ENCODE results near the gene MEIOB. TPM values are rescaled to one million over a fixed set of nuclear protein-coding genes. Genes with fewer than 3 reads are reported as not detected.

The MEIOB gene
- total and polyA plus RNA-seq, 2 experiments from 2014 or later, result 0.14 TPM; not detected in 1

- Histone ChIP-seq H3K4me2 (ENCODE audit: unreplicated experiment) (no peak overlapping the region), H3K36me3 (ENCODE audit: low read depth) (no peaks in the 10 kb centered on the region; the same call in 1 of the 2 replicates), H3F3A (ENCODE audit: insufficient read depth) (no peaks in the 10 kb centered on the region), H3K9me3 (ENCODE audit: low read depth) (no peaks in the 10 kb centered on the region), H3K9ac (no peak overlapping the region), H3K4me3 (no peak overlapping the region), H3K27ac (no peak overlapping the region), H3K27me3 (replicated peaks; ENCODE audit: insufficient read depth) (no peaks in the 10 kb centered on the region), H3K4me1 (ENCODE audit: insufficient read depth) (no peaks in the 10 kb centered on the region), H2AFZ (no peak overlapping the region), H3K9me2 (ENCODE audit: insufficient read depth) (no peaks in the 10 kb centered on the region), H3K79me2 (ENCODE audit: insufficient read depth) (peaks cover 28% of the 10 kb centered on the region), H4K20me1 (ENCODE audit: insufficient read depth) (no peaks in the 10 kb centered on the region)
- in situ Hi-C loops (cut with MboI), result no loop called here
- no peak for DNase-seq
- WGBS, 2 experiments (ENCODE audit: low coverage in 1 of 2, low lambda C conversion rate in 2 of 2, missing lambda C conversion rate in 2 of 2), result 87 to 90% methylated on average over 10 to 23 of the region's 25 CpGs
- no peak for TF ChIP-seq EZH2 (IDR thresholded peaks at IDR 0.05; ENCODE audit: insufficient read depth, poor library complexity, severe bottlenecking)
- TF ChIP-seq EZH2phosphoT487 (IDR thresholded peaks at IDR 0.05; ENCODE audit: insufficient read depth, low read depth), result no peak
These were observed 82.3 kb downstream of the MEIOB start for GRCh38 chr16:1789643-1790045.

GRCh38 chr16:1788708-1789100 is 83.3 kb downstream of the MEIOB start:
- WGBS, 2 experiments (ENCODE audit: low coverage in 1 of 2, low lambda C conversion rate in 2 of 2, missing lambda C conversion rate in 2 of 2), result 74 to 78% methylated on average over 19 of the region's 19 CpGs
- Histone ChIP-seq H3F3A (ENCODE audit: insufficient read depth) (no peaks in the 10 kb centered on the region), H3K4me1 (ENCODE audit: insufficient read depth) (no peaks in the 10 kb centered on the region), H3K79me2 (ENCODE audit: insufficient read depth) (peaks cover 38% of the 10 kb centered on the region), H3K9me2 (ENCODE audit: insufficient read depth) (no peaks in the 10 kb centered on the region), H4K20me1 (ENCODE audit: insufficient read depth) (no peaks in the 10 kb centered on the region), H3K4me3 (no peak overlapping the region), H3K9ac (no peak overlapping the region), H3K27me3 (replicated peaks; ENCODE audit: insufficient read depth) (no peaks in the 10 kb centered on the region), H3K4me2 (ENCODE audit: unreplicated experiment) (no peak overlapping the region), H3K27ac (no peak overlapping the region), H3K36me3 (ENCODE audit: low read depth) (no peaks in the 10 kb centered on the region; the same call in 1 of the 2 replicates), H3K9me3 (ENCODE audit: low read depth) (no peaks in the 10 kb centered on the region), H2AFZ (no peak overlapping the region)
- no peak for DNase-seq
- in situ Hi-C loops (cut with MboI), result no loop called here
- no peak for TF ChIP-seq EZH2 (IDR thresholded peaks at IDR 0.05; ENCODE audit: insufficient read depth, poor library complexity, severe bottlenecking)
- no peak for TF ChIP-seq EZH2phosphoT487 (IDR thresholded peaks at IDR 0.05; ENCODE audit: insufficient read depth, low read depth)

GRCh38 chr16:1788095-1788707 is 83.8 kb downstream of the MEIOB start:
- H3K79me2 ChIP-seq (ENCODE audit: insufficient read depth), result peaks cover 43% of the 10 kb centered on the region
- H4K20me1 ChIP-seq (ENCODE audit: insufficient read depth), result no peaks in the 10 kb centered on the region
- no peak overlapping the region for H3K4me2 ChIP-seq (ENCODE audit: unreplicated experiment)
- no peaks in the 10 kb centered on the region; the same call in 1 of the 2 replicates for H3K36me3 ChIP-seq (ENCODE audit: low read depth)
- DNase-seq, result no peak
- no peak overlapping the region for H2AFZ ChIP-seq
- H3K9ac ChIP-seq, result no peak overlapping the region
- H3K9me3 ChIP-seq (ENCODE audit: low read depth), result no peaks in the 10 kb centered on the region
- H3F3A ChIP-seq (ENCODE audit: insufficient read depth), result 0 out of 2 replicates have a peak, but pooled peaks cover 3% of the 10 kb centered on the region
- no peak for TF ChIP-seq EZH2 (IDR thresholded peaks at IDR 0.05; ENCODE audit: insufficient read depth, poor library complexity, severe bottlenecking)
- no peak for TF ChIP-seq EZH2phosphoT487 (IDR thresholded peaks at IDR 0.05; ENCODE audit: insufficient read depth, low read depth)
- H3K9me2 ChIP-seq (ENCODE audit: insufficient read depth), result no peaks in the 10 kb centered on the region
- no peaks in the 10 kb centered on the region for H3K4me1 ChIP-seq (ENCODE audit: insufficient read depth)
- WGBS, 2 experiments (ENCODE audit: low coverage in 1 of 2, low lambda C conversion rate in 2 of 2, missing lambda C conversion rate in 2 of 2), result 87 to 91% methylated on average over 17 to 38 of the region's 38 CpGs
- no peaks in the 10 kb centered on the region for H3K27me3 ChIP-seq (replicated peaks; ENCODE audit: insufficient read depth)
- no peak overlapping the region for H3K4me3 ChIP-seq
- no peak overlapping the region for H3K27ac ChIP-seq
- in situ Hi-C loops (cut with MboI), result no loop called here

- DNase-seq, result no peak
- H3K9ac ChIP-seq, result no peak overlapping the region
- H2AFZ ChIP-seq, result no peak overlapping the region
- no peaks in the 10 kb centered on the region for H3K9me3 ChIP-seq (ENCODE audit: low read depth)
- in situ Hi-C loops (cut with MboI), result no loop called here
- H3K4me2 ChIP-seq (ENCODE audit: unreplicated experiment), result no peak overlapping the region
- no peaks in the 10 kb centered on the region for H3K27me3 ChIP-seq (replicated peaks; ENCODE audit: insufficient read depth)
- H4K20me1 ChIP-seq (ENCODE audit: insufficient read depth), result no peaks in the 10 kb centered on the region
- H3K4me1 ChIP-seq (ENCODE audit: insufficient read depth), result no peaks in the 10 kb centered on the region
- H3K4me3 ChIP-seq, result no peak overlapping the region
- H3K79me2 ChIP-seq (ENCODE audit: insufficient read depth), result peaks cover 46% of the 10 kb centered on the region
- H3K36me3 ChIP-seq (ENCODE audit: low read depth), result no peaks in the 10 kb centered on the region; the same call in 1 of the 2 replicates
- 94 to 95% methylated on average over 40 to 43 of the region's 44 CpGs for WGBS, 2 experiments (ENCODE audit: low coverage in 1 of 2, low lambda C conversion rate in 2 of 2, missing lambda C conversion rate in 2 of 2)
- H3K27ac ChIP-seq, result no peak overlapping the region
- H3K9me2 ChIP-seq (ENCODE audit: insufficient read depth), result no peaks in the 10 kb centered on the region
- no peak for TF ChIP-seq EZH2 (IDR thresholded peaks at IDR 0.05; ENCODE audit: insufficient read depth, poor library complexity, severe bottlenecking)
- TF ChIP-seq EZH2phosphoT487 (IDR thresholded peaks at IDR 0.05; ENCODE audit: insufficient read depth, low read depth), result no peak
- H3F3A ChIP-seq (ENCODE audit: insufficient read depth), result 0 out of 2 replicates have a peak, but pooled peaks cover 3% of the 10 kb centered on the region
These were observed 84.5 kb downstream of the MEIOB start for GRCh38 chr16:1787322-1788094.
